SW480 (cell line): Measurements from ENCODE around the gene MPZL3.
"Not testable (repeated sequence)": the region's sequence is repeated elsewhere in the genome, so short reads cannot be mapped to it uniquely, and the experiment has no call there.

ENCODE experiments used
- DNase-seq: peaks from one replicate; pipeline ENCODE4 v3.0.0-alpha.2; 2016; ENCODE audit warnings: low spot score

The MPZL3 gene

GRCh38 chr11:118184784-118185579 lies 67.2 kb downstream of the MPZL3 start:
- no peak for DNase-seq

- DNase-seq: not testable (repeated sequence)
Measured at GRCh38 chr11:118183691-118184090, 68.5 kb downstream of the MPZL3 start.

- peak; percentile 41 for DNase-seq
Measured at GRCh38 chr11:118180300-118180703, 71.9 kb downstream of the MPZL3 start.

- no peak for DNase-seq
Measured at GRCh38 chr11:118176778-118177134, 75.4 kb downstream of the MPZL3 start.
